NCI-H2029 treated with DMSO at 0.1 percent for 48 hours (cell line): ENCODE data around the gene MYL10.

Source experiments
- DNase-seq: peaks from one replicate; lab custom pipeline; 2025; lab: John Stamatoyannopoulos, UW

The MYL10 gene

DNA sequence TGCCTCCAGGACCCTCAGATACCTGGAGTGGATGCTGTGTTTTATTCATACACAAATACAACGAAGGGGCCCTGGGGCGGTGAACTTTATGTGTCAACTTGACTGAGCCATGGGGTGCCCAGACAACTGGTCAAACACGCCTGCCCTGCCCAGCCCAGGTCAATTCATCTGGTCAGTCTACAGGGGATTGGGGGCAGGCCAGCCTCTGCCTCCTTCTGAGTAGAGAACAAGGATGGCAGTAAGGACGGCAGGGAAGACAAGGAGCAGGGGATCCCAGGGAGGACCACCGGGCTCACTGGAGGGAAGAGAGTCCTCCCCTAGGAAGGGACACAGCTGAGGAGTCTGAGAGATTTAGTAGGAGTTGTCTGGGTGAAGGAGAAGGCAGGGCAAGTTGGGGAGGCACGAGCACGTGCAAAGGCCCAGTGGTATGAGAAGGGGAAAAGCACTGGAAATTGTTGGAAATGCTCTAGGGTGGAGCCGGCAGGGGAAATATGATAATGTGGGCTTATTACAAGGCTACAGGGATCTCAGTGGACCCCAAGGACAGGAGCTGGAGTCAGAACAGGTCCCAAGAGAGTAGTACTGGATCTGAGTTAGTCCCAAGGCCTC lies 63.4 kb downstream of the MYL10 start:
- no peak for DNase-seq

DNA sequence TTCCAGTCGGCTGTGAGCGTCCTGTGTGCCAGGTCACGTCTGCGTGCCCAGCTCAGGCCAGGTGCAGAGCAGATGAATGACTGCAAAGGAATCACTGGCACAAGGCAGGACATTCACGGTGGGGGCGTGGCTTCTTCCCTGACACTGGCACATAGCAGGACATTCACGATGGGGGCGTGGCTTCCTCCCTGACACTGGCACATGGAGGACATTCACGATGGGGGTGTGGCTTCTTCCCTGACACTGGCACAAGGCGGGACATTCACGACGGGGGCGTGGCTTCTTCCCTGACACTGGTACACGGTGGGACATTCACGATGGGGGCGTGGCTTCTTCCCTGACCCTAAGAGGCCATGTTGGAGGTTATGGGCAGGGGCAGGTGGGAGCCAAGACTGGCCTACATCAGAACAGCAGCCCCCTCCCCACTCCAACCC lies 64.3 kb downstream of the MYL10 start:
- DNase-seq: no peak

DNA sequence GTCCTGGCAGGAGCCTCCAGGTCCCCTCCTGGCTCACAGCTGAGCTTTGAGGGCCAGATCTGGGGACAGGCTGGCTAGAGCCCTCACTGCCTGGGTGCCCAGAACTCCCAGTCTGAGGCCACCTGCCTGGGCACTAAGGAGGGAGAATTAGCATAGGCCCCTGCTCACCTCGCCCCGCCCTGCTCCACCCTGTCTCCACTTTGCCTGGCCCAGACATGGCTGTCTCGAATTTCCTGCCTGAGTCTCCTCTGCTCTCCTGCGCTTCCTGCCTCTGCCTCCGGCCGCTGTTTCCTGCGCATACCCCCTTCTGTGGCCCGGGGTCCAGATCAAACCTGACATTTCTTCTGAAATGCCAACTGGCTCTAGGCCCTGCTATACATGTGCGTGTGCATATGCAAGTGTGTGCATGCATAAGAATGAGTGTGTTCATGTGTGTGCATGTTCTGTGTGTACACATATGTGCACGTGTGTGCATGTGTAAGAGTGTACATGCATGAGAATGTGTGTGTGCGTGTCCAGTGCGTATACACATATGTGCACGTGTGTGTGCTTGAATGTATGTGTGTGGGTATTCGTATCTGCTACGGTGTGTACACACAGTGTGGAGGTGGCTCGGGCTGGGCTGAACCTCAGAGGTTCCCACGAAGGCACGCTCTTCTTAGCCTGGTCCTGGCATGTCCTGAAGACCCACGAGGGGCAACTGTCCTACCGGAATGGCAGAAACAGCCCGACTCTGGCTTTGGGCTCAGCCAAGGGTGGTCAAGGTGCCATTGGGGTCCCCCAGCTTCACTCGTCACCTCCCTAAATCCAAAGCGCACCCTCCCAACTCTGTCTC lies 64.9 kb downstream of the MYL10 start:
- no peak for DNase-seq
